K562 (cell line): Measurements from ENCODE around the gene THOP1. TPM values are rescaled to one million over a fixed set of nuclear protein-coding genes. Genes with fewer than 3 reads are reported as not detected.

ENCODE experiments used
- ATF6 ChIP-seq: sonication (generic); formaldehyde crosslinking; IDR thresholded peaks from 2 replicates; pipeline ENCODE4 v1.4.0; 2020; ENCODE audit warnings: mild to moderate bottlenecking, missing genetic modification reagents
- CBX3 ChIP-seq, 2 experiments: IDR thresholded peaks; 1 replicate in 1 of 2; 2 replicates in 1 of 2; pipeline ENCODE4 v1.6.1; 2012; ENCODE audit warnings: inconsistent platforms in 2 of 2, low read length in 2 of 2, borderline replicate concordance in 1 of 2, control low read depth in 1 of 2
- CCNT2 ChIP-seq: IDR thresholded peaks from 2 replicates; pipeline ENCODE4 v1.6.1; 2011; ENCODE audit warnings: borderline replicate concordance, low read depth, mild to moderate bottlenecking, moderate library complexity, mixed read lengths, low read length; ENCODE audit not compliant: insufficient read length; ENCODE audit errors: extremely low read depth
- FUS ChIP-seq: fragments of 200-400 bp; formaldehyde crosslinking; optimal IDR thresholded peaks from 2 replicates; pipeline ENCODE3; 2017; ENCODE audit warnings: low read depth, low read length
- HBP1 ChIP-seq: fragments of 450-650 bp; formaldehyde crosslinking; IDR thresholded peaks from 2 replicates; pipeline ENCODE4 v1.4.0; 2022; ENCODE audit warnings: missing genetic modification characterization
- JUNB ChIP-seq: fragments of 450-650 bp; formaldehyde crosslinking; conservative IDR thresholded peaks from 2 replicates; pipeline ENCODE4 v1.4.0; 2020; ENCODE audit warnings: mild to moderate bottlenecking
- MAFF ChIP-seq: IDR thresholded peaks from 2 replicates; pipeline ENCODE4 v1.6.1; 2012; ENCODE audit warnings: low read length, improper control_type of control experiment
- MAFK ChIP-seq: IDR thresholded peaks from 2 replicates; pipeline ENCODE4 v1.6.1; 2011; ENCODE audit warnings: low read length, improper control_type of control experiment
- MTA3 ChIP-seq: fragments of 450-650 bp; formaldehyde crosslinking; IDR thresholded peaks from 2 replicates; pipeline ENCODE4 v1.6.1; 2017; ENCODE audit warnings: mild to moderate bottlenecking, borderline replicate concordance
- PHF20 ChIP-seq: fragments of 450-650 bp; IDR thresholded peaks from 2 replicates; pipeline ENCODE4 v1.6.1; 2018; ENCODE audit not compliant: partially characterized antibody
- PHTF2 ChIP-seq: fragments of 250-450 bp; sonication (Bioruptor Pico); IDR thresholded peaks from 2 replicates; pipeline ENCODE4 v1.5.0; 2021; ENCODE audit warnings: mild to moderate bottlenecking
- POLR3A ChIP-seq: IDR thresholded peaks from 2 replicates; pipeline ENCODE4 v1.6.1; 2011; ENCODE audit warnings: borderline replicate concordance, mild to moderate bottlenecking, moderate library complexity; ENCODE audit not compliant: insufficient read length, insufficient read depth; ENCODE audit errors: extremely low read depth
- RAD21 ChIP-seq, 2 experiments: fragments of 250-450 bp in 1 of 2; fragments of 450-650 bp in 1 of 2; sonication (Bioruptor Pico) in 1 of 2; formaldehyde crosslinking in 1 of 2; IDR thresholded peaks in 1 of 2; conservative IDR thresholded peaks in 1 of 2; 2 replicates each; pipeline versions ENCODE4 v1.4.0 to v1.8.0; 2020 to 2022; ENCODE audit warnings: mild to moderate bottlenecking in 2 of 2, moderate library complexity in 1 of 2
- SNAPC5 ChIP-seq: fragments of 250-450 bp; sonication (Bioruptor Pico); IDR thresholded peaks from 2 replicates; pipeline ENCODE4 v1.8.0; 2021; ENCODE audit warnings: moderate library complexity, mild to moderate bottlenecking, inconsistent platforms
- TEAD1 ChIP-seq, 2 experiments: fragments of 450-650 bp in 1 of 2; sonication (generic) in 1 of 2; formaldehyde crosslinking; IDR thresholded peaks; 2 replicates each; pipeline versions ENCODE4 v1.4.0 to v1.8.0; 2020 to 2022; ENCODE audit warnings: mild to moderate bottlenecking in 2 of 2, missing genetic modification reagents in 1 of 2
- VEZF1 ChIP-seq: fragments of 200-800 bp; sonication (Bioruptor generic); IDR thresholded peaks from 2 replicates; pipeline ENCODE4 v1.6.1; 2017; ENCODE audit warnings: missing genetic modification characterization, missing compliant biosample characterization
- ZBTB33 ChIP-seq: sonication (generic); formaldehyde crosslinking; IDR thresholded peaks from 2 replicates; pipeline ENCODE4 v1.8.1; 2023; ENCODE audit warnings: mild to moderate bottlenecking, missing genetic modification reagents
- ZEB2 ChIP-seq: fragments of 450-650 bp; IDR thresholded peaks from 2 replicates; pipeline ENCODE4 v1.6.1; 2016
- ZFX ChIP-seq: sonication (generic); formaldehyde crosslinking; IDR thresholded peaks from 2 replicates; pipeline ENCODE4 v1.8.0; 2022; ENCODE audit warnings: mild to moderate bottlenecking, missing genetic modification reagents, moderate library complexity
- ZNF77 ChIP-seq: fragments of 250-450 bp; sonication (Bioruptor Pico); IDR thresholded peaks from 2 replicates; pipeline ENCODE4 v1.5.0; 2020
- polyA plus RNA-seq, 8 experiments: library from polyadenylated mRNA; depleted of rRNA in 4 of 8; stranded (reverse) in 5 of 8; unstranded in 3 of 8; fragments of >200 nt; fragmentation: Nextera tagmentation in 2 of 8; fragmentation: Illumina TruSeq in 1 of 8; extraction: Ambion mirVana in 2 of 8; extraction: Trizol in 1 of 8; gene quantifications; 2 replicates each; pipeline versions ENCODE4 v1.2.1 to v1.2.3, GENCODE V29; 2011 to 2014; ENCODE audit warnings: inconsistent platforms in 1 of 8, missing spikeins in 1 of 8
- total RNA-seq, 7 experiments: library from RNA; depleted of rRNA in 6 of 7; stranded (reverse); fragments of >200 nt in 6 of 7; fragmentation: Illumina TruSeq in 2 of 7; extraction: Trizol in 2 of 7; gene quantifications; 2 replicates each; pipeline versions ENCODE4 v1.2.1 to v1.2.3, GENCODE V29; 2011 to 2021; ENCODE audit warnings: low replicate concordance in 1 of 7

Gene THOP1
- total and polyA plus RNA-seq, 9 of the 15 experiments (the other 6 are each of a cell fraction or from before 2014, with no cell fraction given) = 1.3 to 255 (median 96.1) TPM

GRCh38 chr19:2834294-2834871, 49.1 kb downstream of the THOP1 start (continued):
- TF ChIP-seq FUS (no peak), TEAD1 (CRISPR knock-in tag; IDR thresholded peaks at IDR 0.05) (no peak), CCNT2 (no peak), ZNF77 (CRISPR knock-in tag) (no peak), RAD21 (CRISPR knock-in tag; conservative IDR thresholded peaks at IDR 0.05 in 1 of 2, IDR thresholded peaks at IDR 0.05 in 1 of 2) (no peak), HBP1 (CRISPR knock-in tag) (no peak), POLR3A (no peak), JUNB (CRISPR knock-in tag) (no peak), CBX3 (IDR thresholded peaks at IDR 0.05; ENCODE audit: borderline replicate concordance in 1 of 2, low read length in 2 of 2) (peak in 1 of 2 experiments; percentile 77; a peak in 1 of 3 replicates), ATF6 (CRISPR knock-in tag) (no peak), PHTF2 (CRISPR knock-in tag) (no peak), ZBTB33 (peak; percentile 30; the same call in 1 of the 2 replicates), PHF20 (no peak), MAFK (peak; percentile 50), VEZF1 (CRISPR knock-in tag) (no peak), SNAPC5 (CRISPR knock-in tag) (no peak), MAFF (peak; percentile 56), ZEB2 (no peak), MTA3 (peak; percentile 48; the same call in 1 of the 2 replicates), ZFX (no peak)
